DMS153 (cell line): ENCODE data around the gene CD3G.
"Not testable (repeated sequence)": the region's sequence is repeated elsewhere in the genome, so short reads cannot be mapped to it uniquely, and the experiment has no call there.

Experiments
- DNase-seq: peaks from one replicate; lab custom pipeline; 2025; lab: John Stamatoyannopoulos, UW

Gene CD3G

GRCh38 chr11:118343981-118344515, at the start of gene CD3G:
Gene CD3G (plus strand): TSS chr11:118344344. CDS start chr11:118344424, 80 bp downstream.
- DNase-seq = no peak

GRCh38 chr11:118295199-118295598, 48.9 kb upstream of the CD3G start:
- no peak for DNase-seq

GRCh38 chr11:118295815-118296454, 48.2 kb upstream of the CD3G start:
- DNase-seq = no peak

GRCh38 chr11:118301600-118302195, 42.4 kb upstream of the CD3G start:
- no peak for DNase-seq

GRCh38 chr11:118304227-118304567, 39.9 kb upstream of the CD3G start:
- no peak for DNase-seq

- no peak for DNase-seq
Measured at GRCh38 chr11:118304568-118305248, 39.4 kb upstream of the CD3G start, which contains the start of gene CD3E. Gene CD3E (plus strand): TSS chr11:118304730. CDS start chr11:118304953, 223 bp downstream.

GRCh38 chr11:118305726-118306125, 38.4 kb upstream of the CD3G start:
- DNase-seq = no peak

- no peak for DNase-seq
Measured at GRCh38 chr11:118306556-118306955, 37.6 kb upstream of the CD3G start.

GRCh38 chr11:118308995-118309528, 35.1 kb upstream of the CD3G start:
- DNase-seq = not testable (repeated sequence)

GRCh38 chr11:118310271-118310670, 33.9 kb upstream of the CD3G start:
- no peak for DNase-seq

GRCh38 chr11:118310781-118311485, 33.2 kb upstream of the CD3G start:
- no peak for DNase-seq

GRCh38 chr11:118311518-118311917, 32.6 kb upstream of the CD3G start:
- no peak for DNase-seq

GRCh38 chr11:118312328-118312727, 31.8 kb upstream of the CD3G start:
- no peak for DNase-seq

- DNase-seq = no peak
Measured at GRCh38 chr11:118313242-118313641, 30.9 kb upstream of the CD3G start.

GRCh38 chr11:118314988-118315411, 29.1 kb upstream of the CD3G start:
- no peak for DNase-seq

- no peak for DNase-seq
Measured at GRCh38 chr11:118318124-118318523, 26.0 kb upstream of the CD3G start.

- no peak for DNase-seq
Measured at GRCh38 chr11:118318581-118319336, 25.4 kb upstream of the CD3G start.

GRCh38 chr11:118319337-118319707, 24.8 kb upstream of the CD3G start:
- DNase-seq = no peak

GRCh38 chr11:118320515-118320914, 23.6 kb upstream of the CD3G start:
- no peak for DNase-seq

- DNase-seq = no peak
Measured at GRCh38 chr11:118321386-118322082, 22.6 kb upstream of the CD3G start.

GRCh38 chr11:118322721-118323120, 21.4 kb upstream of the CD3G start:
- DNase-seq = no peak
